ENCODE measurements around the gene SRPK2. TPM values are rescaled to one million over a fixed set of nuclear protein-coding genes. Genes with fewer than 3 reads are reported as not detected.

Gene SRPK2
- total and polyA plus RNA-seq, 4 donors: 7.8 to 19.7 (median 16.7) TPM

- Histone ChIP-seq H3K4me3 (ENCODE audit: low read depth in 1 of 3, low read length in 3 of 3) (peak overlapping the region; percentile 77 to 100 (median 87)), H3K36me3 (ENCODE audit: control insufficient read depth in 4 of 4, insufficient read depth in 3 of 4, low read depth in 1 of 4, low read length in 3 of 4) (peaks cover 0 to 3% (median 0%) of the 10 kb centered on the region in 4 donors), H3K27me3 (ENCODE audit: control insufficient read depth in 4 of 4, insufficient read depth in 4 of 4, low read length in 3 of 4) (no peaks in the 10 kb centered on the region), H3K27ac (ENCODE audit: low read depth in 1 of 2, low read length in 2 of 2) (peak overlapping the region in 1 of 2 donors; percentile 8), H3K9me3 (ENCODE audit: control insufficient read depth in 4 of 4, low read length in 3 of 4) (no peaks in the 10 kb centered on the region), H3K9ac (ENCODE audit: low read depth in 1 of 2, low read length in 2 of 2) (peak overlapping the region; percentile 20 to 58), H3K4me1 (ENCODE audit: control insufficient read depth in 4 of 4, insufficient read depth in 4 of 4, low read length in 3 of 4) (peaks cover 0 to 13% (median 3%) of the 10 kb centered on the region in 4 donors)
- 4% methylated on average over 76 of the region's 76 CpGs for WGBS
- peak; percentile 43 for DNase-seq (ENCODE audit: low spot score)
- TF ChIP-seq SP1 (IDR thresholded peaks at IDR 0.05) (no peak), RAD21 (IDR thresholded peaks at IDR 0.05) (peak in 1 of 2 donors; percentile 5)
Observed at GRCh38 chr7:105387508-105388355, 989 bp downstream of the SRPK2 start.

DNA sequence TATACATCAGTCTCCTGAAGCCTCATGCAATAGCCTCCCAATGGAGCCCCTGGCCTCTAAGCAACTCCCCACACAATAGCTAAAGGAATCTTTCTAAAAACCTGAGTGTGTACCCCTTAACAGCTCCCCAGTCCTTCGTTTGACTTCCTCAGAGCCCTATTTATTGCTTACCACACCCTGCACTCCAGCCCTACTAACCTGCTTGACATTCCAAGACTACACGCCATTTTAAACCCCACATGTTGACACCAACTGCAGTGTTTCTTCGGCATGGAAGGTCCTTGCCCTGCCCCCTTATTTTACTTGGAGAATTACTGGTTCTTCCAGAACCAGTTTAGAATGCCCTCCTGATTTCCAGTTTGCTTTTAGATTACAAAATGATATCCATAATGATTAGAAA is 10.8 kb downstream of the SRPK2 start:
- peaks cover 0 to 5% (median 0%) of the 10 kb centered on the region in 4 donors for H3K4me1 ChIP-seq (ENCODE audit: control insufficient read depth in 4 of 4, insufficient read depth in 4 of 4, low read length in 3 of 4)
- no peak overlapping the region for H3K27ac ChIP-seq (ENCODE audit: low read depth in 1 of 2, low read length in 2 of 2)
- no peak for DNase-seq (ENCODE audit: low spot score)
- 93% methylated on average over 3 of the region's 3 CpGs for WGBS
- H3K27me3 ChIP-seq (ENCODE audit: control insufficient read depth in 4 of 4, insufficient read depth in 4 of 4, low read length in 3 of 4): no peaks in the 10 kb centered on the region
- TF ChIP-seq, protein P1, sequence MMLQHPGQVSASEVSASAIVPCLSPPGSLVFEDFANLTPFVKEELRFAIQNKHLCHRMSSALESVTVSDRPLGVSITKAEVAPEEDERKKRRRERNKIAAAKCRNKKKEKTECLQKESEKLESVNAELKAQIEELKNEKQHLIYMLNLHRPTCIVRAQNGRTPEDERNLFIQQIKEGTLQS (IDR thresholded peaks at IDR 0.05): no peak
- TF ChIP-seq RAD21 (IDR thresholded peaks at IDR 0.05): no peak
- TF ChIP-seq, protein P2, sequence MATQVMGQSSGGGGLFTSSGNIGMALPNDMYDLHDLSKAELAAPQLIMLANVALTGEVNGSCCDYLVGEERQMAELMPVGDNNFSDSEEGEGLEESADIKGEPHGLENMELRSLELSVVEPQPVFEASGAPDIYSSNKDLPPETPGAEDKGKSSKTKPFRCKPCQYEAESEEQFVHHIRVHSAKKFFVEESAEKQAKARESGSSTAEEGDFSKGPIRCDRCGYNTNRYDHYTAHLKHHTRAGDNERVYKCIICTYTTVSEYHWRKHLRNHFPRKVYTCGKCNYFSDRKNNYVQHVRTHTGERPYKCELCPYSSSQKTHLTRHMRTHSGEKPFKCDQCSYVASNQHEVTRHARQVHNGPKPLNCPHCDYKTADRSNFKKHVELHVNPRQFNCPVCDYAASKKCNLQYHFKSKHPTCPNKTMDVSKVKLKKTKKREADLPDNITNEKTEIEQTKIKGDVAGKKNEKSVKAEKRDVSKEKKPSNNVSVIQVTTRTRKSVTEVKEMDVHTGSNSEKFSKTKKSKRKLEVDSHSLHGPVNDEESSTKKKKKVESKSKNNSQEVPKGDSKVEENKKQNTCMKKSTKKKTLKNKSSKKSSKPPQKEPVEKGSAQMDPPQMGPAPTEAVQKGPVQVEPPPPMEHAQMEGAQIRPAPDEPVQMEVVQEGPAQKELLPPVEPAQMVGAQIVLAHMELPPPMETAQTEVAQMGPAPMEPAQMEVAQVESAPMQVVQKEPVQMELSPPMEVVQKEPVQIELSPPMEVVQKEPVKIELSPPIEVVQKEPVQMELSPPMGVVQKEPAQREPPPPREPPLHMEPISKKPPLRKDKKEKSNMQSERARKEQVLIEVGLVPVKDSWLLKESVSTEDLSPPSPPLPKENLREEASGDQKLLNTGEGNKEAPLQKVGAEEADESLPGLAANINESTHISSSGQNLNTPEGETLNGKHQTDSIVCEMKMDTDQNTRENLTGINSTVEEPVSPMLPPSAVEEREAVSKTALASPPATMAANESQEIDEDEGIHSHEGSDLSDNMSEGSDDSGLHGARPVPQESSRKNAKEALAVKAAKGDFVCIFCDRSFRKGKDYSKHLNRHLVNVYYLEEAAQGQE (IDR thresholded peaks at IDR 0.05): no peak
- no peak for TF ChIP-seq FOXA1 (IDR thresholded peaks at IDR 0.05)
- no peak for TF ChIP-seq YY1 (IDR thresholded peaks at IDR 0.05)
- no peak for TF ChIP-seq SP1 (IDR thresholded peaks at IDR 0.05)
- no peak for TF ChIP-seq MAX (IDR thresholded peaks at IDR 0.05)
- TF ChIP-seq CTCF (IDR thresholded peaks at IDR 0.05; ENCODE audit: low read depth, low read length, missing input control): no peak
- TF ChIP-seq TAF1 (conservative IDR thresholded peaks at IDR 0.05): no peak
- TF ChIP-seq ZBTB33 (IDR thresholded peaks at IDR 0.05): no peak
- TF ChIP-seq RXRA (IDR thresholded peaks at IDR 0.05): no peak
- no peak for TF ChIP-seq GABPA (IDR thresholded peaks at IDR 0.05 in 1 of 2, conservative IDR thresholded peaks at IDR 0.05 in 1 of 2)
- no peak for TF ChIP-seq JUND (IDR thresholded peaks at IDR 0.05)
- H3K9me3 ChIP-seq (ENCODE audit: control insufficient read depth in 4 of 4, low read length in 3 of 4): no peaks in the 10 kb centered on the region
- no peaks in the 10 kb centered on the region for H3K36me3 ChIP-seq (ENCODE audit: control insufficient read depth in 4 of 4, insufficient read depth in 3 of 4, low read depth in 1 of 4, low read length in 3 of 4)
- H3K9ac ChIP-seq (ENCODE audit: low read depth in 1 of 2, low read length in 2 of 2): no peak overlapping the region
- H3K4me3 ChIP-seq (ENCODE audit: low read depth in 1 of 3, low read length in 3 of 3): no peak overlapping the region
